Breast epithelium (tissue), 3 donors: Measurements from ENCODE around the gene LRRC46.

Source experiments
- POLR2A ChIP-seq: fragments of 450-650 bp; IDR thresholded peaks from one replicate; pipeline ENCODE4 v1.6.1; 2016; ENCODE audit warnings: antibody characterized with exemption, mild to moderate bottlenecking, moderate library complexity
- POLR2AphosphoS5 ChIP-seq, 3 donors: sonication (generic); formaldehyde crosslinking; IDR thresholded peaks; one replicate each; pipeline ENCODE4 v1.6.1; 2017; ENCODE audit warnings: antibody characterized with exemption in 3 of 3
- TF ChIP-seq, protein P1 (sequence below), 3 donors: fragments of 450-650 bp; IDR thresholded peaks; one replicate each; pipeline ENCODE4 v1.5.1; 2016 to 2017; ENCODE audit warnings: antibody characterized with exemption in 3 of 3, mild to moderate bottlenecking in 3 of 3, moderate library complexity in 3 of 3

GRCh38 chr17:47875011-47875985 lies 43.8 kb downstream of the LRRC46 start:
- TF ChIP-seq POLR2A = no peak
- no peak for TF ChIP-seq POLR2AphosphoS5 (IDR thresholded peaks at IDR 0.05)
- TF ChIP-seq, protein P1, sequence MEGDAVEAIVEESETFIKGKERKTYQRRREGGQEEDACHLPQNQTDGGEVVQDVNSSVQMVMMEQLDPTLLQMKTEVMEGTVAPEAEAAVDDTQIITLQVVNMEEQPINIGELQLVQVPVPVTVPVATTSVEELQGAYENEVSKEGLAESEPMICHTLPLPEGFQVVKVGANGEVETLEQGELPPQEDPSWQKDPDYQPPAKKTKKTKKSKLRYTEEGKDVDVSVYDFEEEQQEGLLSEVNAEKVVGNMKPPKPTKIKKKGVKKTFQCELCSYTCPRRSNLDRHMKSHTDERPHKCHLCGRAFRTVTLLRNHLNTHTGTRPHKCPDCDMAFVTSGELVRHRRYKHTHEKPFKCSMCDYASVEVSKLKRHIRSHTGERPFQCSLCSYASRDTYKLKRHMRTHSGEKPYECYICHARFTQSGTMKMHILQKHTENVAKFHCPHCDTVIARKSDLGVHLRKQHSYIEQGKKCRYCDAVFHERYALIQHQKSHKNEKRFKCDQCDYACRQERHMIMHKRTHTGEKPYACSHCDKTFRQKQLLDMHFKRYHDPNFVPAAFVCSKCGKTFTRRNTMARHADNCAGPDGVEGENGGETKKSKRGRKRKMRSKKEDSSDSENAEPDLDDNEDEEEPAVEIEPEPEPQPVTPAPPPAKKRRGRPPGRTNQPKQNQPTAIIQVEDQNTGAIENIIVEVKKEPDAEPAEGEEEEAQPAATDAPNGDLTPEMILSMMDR (IDR thresholded peaks at IDR 0.05) = no peak
